GM20000 (cell line): ENCODE measurements around the gene RSPH1.

Experiments used
- DNase-seq: peaks from one replicate; pipeline ENCODE4 v3.0.0; 2012; ENCODE audit warnings: low spot score
- TF ChIP-seq, protein P1 (sequence below): IDR thresholded peaks from 2 replicates; pipeline ENCODE4 v1.5.1; 2012; ENCODE audit warnings: mild to moderate bottlenecking, control low read depth; ENCODE audit errors: extremely low read depth, missing control alignments

Gene RSPH1

DNA sequence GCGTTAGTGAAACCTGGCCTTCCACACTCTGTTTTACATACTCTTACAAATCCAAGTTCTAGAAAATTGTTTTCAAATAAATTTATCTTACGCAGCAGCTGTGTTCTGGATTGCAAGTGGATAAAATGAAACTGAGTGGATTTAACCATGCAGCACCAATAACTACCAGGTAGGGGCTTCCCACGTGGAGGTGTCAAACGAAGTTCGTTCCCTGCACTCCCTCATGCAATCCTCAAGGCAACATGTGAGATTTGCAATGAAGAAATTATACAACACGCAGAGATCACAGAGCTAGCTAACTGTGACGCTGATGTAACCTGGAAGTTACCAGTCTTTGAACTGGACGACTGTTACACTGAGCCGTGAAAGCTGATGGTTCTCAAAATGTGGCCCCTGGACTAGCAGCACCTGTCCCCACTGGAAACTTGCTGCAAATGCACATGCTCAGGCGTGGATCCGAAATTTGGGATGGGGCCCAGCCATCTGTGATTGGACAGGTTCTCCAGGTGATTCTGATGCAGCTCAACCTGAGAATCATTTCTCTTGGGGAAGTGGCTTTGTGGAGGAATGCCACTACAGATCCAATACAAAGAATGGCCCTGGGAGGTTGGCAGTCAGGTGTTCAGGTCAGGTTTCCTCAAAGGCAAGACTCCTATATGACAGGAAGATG is 36.3 kb downstream of the RSPH1 start:
- TF ChIP-seq, protein P1, sequence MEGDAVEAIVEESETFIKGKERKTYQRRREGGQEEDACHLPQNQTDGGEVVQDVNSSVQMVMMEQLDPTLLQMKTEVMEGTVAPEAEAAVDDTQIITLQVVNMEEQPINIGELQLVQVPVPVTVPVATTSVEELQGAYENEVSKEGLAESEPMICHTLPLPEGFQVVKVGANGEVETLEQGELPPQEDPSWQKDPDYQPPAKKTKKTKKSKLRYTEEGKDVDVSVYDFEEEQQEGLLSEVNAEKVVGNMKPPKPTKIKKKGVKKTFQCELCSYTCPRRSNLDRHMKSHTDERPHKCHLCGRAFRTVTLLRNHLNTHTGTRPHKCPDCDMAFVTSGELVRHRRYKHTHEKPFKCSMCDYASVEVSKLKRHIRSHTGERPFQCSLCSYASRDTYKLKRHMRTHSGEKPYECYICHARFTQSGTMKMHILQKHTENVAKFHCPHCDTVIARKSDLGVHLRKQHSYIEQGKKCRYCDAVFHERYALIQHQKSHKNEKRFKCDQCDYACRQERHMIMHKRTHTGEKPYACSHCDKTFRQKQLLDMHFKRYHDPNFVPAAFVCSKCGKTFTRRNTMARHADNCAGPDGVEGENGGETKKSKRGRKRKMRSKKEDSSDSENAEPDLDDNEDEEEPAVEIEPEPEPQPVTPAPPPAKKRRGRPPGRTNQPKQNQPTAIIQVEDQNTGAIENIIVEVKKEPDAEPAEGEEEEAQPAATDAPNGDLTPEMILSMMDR = no peak
- no peak for DNase-seq

DNA sequence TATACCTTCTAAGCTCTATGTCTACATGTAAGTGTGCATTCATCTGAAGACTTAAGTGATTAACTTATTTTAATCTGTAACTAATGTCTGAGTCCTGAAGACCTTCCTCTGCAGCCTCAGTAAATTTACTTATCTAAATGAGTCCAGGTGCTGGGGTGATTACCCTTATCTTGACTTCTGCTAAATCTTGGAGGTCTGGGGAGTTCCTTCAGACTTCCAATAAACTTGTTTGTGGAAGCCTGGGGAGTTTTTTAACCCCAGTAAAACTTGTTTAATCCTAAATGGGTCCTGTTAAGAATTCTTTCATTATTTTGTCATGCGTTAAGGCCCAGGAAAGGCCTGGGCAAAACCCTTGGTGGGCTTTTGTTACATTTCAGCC is 37.0 kb downstream of the RSPH1 start:
- TF ChIP-seq, protein P1 = no peak

DNA sequence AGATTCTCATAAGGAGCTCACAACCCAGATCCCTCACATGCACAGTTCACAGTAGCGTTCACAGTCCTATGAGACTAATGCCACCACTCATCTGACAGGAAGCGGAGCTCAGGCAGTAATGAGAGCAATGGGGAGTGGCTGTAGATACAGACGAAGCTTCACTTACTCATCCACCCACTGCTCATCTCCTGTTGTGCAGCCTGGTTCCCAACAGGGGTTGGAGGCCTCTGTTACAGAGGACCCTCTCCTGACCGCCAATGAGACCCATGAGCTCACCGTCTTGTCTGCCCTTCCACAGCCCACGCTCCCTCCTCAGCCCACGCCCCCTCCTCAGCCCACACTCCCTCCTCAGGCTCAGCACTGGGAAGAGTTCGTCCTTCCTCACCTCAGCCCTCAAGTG is 39.6 kb downstream of the RSPH1 start:
- no peak for DNase-seq

More for the DNA sequence above, 37.0 kb downstream of the RSPH1 start:
- no peak for DNase-seq

DNA sequence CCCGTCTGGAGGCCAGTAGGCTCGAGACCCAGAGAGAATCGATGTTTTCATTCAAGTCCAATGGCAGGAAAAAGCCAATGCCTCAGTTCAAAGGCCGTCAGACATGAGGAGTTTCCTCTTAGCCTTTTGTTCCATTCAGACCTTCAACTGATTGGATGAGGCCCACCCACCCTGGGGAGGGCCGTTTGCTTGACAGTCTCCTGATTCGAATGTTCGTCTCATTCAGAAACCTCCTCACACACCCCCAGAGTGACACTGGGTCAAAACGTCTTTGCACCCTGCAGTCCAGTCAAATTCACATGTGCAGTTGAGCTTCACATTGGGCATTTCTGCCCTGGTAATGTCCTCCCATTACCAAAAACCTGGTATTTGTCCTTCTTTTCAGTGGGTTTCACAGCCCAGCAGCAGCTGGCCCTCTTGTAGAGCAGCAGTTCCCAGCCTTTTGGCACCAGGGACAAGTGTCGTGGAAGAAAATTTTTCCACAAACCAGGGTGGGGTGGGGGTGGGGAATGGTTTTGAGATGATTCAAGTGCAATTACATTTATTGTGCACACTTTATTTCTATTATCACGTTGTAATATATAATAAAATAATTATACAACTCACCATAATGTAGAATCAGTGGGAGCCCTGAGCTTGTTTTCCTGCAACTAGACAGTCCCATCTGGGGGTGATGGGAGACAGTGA is 40.1 kb downstream of the RSPH1 start:
- DNase-seq = no peak
- TF ChIP-seq, protein P1 = no peak

More for the DNA sequence above, 39.6 kb downstream of the RSPH1 start:
- TF ChIP-seq, protein P1 = no peak

DNA sequence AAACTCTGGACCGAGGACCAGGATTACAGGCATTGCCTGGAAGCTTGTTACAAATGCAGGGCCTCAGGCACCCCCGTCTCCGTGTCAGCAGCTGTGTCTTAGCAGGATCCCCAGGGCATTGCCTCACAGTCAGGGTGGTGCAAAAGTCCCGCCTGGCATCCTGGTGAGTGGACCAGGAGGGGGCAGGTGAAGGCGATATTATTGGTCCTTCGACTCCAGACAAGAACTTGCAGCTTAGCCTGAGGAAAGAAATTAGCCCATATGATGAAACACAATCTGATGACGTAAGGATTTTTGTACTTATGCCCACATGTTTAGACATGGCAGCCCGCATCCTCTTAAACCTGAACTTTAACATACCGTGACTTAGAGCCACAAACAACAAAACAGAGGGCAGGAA is 40.8 kb downstream of the RSPH1 start:
- no peak for DNase-seq

DNA sequence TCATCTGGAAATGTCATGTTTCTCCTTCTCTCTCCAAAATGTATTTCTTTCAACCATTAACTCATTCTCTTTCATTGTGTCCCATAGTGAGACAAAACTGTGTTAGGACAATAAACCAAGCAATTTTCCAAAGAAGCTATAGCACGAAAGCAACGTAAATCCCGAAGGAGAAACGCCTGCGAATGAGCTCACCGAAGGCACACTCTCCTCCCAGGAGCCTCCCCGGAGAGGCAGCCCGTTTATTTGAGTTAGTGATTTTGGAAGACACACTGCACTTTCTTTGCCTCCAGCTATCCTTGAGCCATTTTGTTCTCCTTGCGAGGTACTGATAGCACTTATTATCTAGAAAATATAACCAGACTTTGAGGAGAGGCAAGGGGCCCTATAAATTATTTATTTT is 41.2 kb downstream of the RSPH1 start:
- DNase-seq = no peak
- TF ChIP-seq, protein P1 = no peak

More for the DNA sequence above, 40.8 kb downstream of the RSPH1 start:
- TF ChIP-seq, protein P1 = no peak

DNA sequence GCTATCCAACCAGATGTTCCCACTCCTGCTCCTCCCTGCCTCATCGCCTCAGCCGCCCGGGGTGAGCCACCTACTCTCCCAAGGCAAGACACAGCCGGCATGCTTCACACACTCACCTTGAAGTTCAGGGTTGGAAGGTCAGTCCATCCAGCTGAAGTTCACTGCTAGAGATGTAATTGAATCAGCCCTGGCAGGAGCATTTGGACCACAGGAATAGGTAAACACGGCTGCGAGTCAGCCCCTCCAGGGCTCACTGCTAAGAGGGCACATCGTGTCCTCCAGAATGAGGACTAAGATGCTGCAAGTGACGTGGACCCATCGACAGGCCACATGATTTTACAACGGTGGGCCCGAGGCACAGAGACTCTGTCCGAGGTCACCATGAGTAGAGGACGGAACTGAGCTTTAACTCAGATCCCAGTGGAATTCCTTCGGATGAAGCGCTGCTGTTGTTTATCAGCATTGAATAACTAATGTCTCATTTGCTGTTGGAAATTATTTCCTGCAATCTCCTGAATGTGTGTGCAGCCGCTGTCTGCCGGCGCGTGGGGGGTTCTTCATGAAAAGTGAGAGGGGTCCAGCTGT is 41.9 kb downstream of the RSPH1 start:
- TF ChIP-seq, protein P1 = no peak
- DNase-seq = no peak
